DND-41 (cell line): ENCODE measurements around the gene GIPR.

Experiments
- CTCF ChIP-seq: IDR thresholded peaks from 2 replicates; pipeline ENCODE4 v1.5.1; 2012; ENCODE audit warnings: borderline replicate concordance, low read length, moderate library complexity, mild to moderate bottlenecking; ENCODE audit not compliant: poor library complexity, severe bottlenecking; ENCODE audit errors: extremely low read depth
- EZH2 ChIP-seq: IDR thresholded peaks from 3 replicates; pipeline ENCODE4 v1.6.1; 2012; ENCODE audit warnings: borderline replicate concordance, low read depth, mild to moderate bottlenecking, moderate library complexity, low read length, inconsistent platforms; ENCODE audit not compliant: severe bottlenecking

- TF ChIP-seq CTCF (no peak), EZH2 (no peak)
These were observed 27.2 kb upstream of the GIPR start for GRCh38 chr19:45640849-45641273.
